Caki2 (cell line): ENCODE results near the gene MAP4K3. TPM values are rescaled to one million over a fixed set of nuclear protein-coding genes. Genes with fewer than 3 reads are reported as not detected.

Source experiments
- DNase-seq: peaks from one replicate; pipeline ENCODE4 v3.0.0-alpha.2; 2015; ENCODE audit warnings: low read depth
- in situ Hi-C: cut with HindIII; loops from 2 replicates; pipeline ENCODE4 v1.10.0; 2016; ENCODE audit warnings: low sequenced_read_pairs, low pct_unique_long_range_greater_than_20kb, mixed read lengths
- total RNA-seq: library from RNA; depleted of rRNA; stranded (reverse); fragments of >200 nt; shearing (Covaris generic); gene quantifications from 2 replicates; pipeline ENCODE4 v1.2.3, GENCODE V29; 2014; ENCODE audit warnings: low replicate concordance

MAP4K3 gene
- total RNA-seq, 1 experiment from 2014 or later, result 16.7 TPM

- in situ Hi-C loops, result no loop called here
Observed at GRCh38 chr2:39228413-39229209, 208.5 kb downstream of the MAP4K3 start.

GRCh38 chr2:39227628-39228412, 209.3 kb downstream of the MAP4K3 start:
- in situ Hi-C loops, result no loop called here
- DNase-seq, result peak; percentile 41

More at GRCh38 chr2:39228413-39229209, 208.5 kb downstream of the MAP4K3 start:
- DNase-seq, result no peak

DNA sequence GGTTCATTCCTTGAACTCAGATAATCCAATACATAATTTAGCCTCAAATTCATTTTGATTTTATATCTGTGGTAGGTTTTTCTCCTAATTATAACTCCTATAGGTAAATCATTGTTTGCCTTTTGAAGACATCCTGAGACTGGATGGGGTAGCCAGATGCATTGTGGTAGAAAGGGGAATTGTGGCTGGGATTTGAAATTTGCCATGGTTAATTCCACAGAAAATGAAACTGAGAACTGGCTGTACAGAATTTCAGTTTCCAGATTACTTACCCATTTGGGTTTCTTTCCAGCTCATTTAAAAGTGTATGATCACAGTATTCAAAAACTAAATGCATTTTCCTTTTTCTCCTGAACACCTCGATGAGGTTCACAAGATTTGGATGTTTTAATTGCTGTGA, 211.5 kb downstream of the MAP4K3 start:
- in situ Hi-C loops, result no loop called here
- no peak for DNase-seq

GRCh38 chr2:39223909-39224308, 213.2 kb downstream of the MAP4K3 start:
- no peak for DNase-seq
- in situ Hi-C loops, result loop anchor here (25.0 kb wide), 1 partner anchor 162 kb away; no protein-coding TSS in a partner anchor

DNA sequence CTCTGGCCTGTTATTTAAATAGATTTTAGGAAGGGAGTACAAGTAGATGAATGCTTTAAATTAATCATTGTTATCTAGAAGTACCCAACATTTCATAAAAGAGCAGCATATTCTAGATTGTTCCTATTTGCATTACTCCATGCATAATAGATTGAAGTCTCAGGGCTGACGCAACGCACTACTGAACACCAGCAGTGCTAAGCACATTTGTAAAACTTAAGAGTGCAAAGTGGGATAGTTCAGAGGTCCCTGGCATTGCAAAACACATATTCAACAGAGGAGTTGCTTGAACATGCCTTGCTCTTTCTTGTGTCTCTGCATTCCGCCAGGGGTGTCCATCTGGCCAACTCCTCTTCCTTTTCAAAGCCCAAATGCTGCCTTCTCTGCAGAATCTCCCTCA, 215.6 kb downstream of the MAP4K3 start:
- in situ Hi-C loops, result loop anchor here (25.0 kb wide), 1 partner anchor 159 kb away; no protein-coding TSS in a partner anchor
- no peak for DNase-seq

GRCh38 chr2:39220136-39220535, 216.9 kb downstream of the MAP4K3 start:
- DNase-seq, result no peak
- in situ Hi-C loops, result loop anchor here (25.0 kb wide), 1 partner anchor 158 kb away; no protein-coding TSS in a partner anchor

GRCh38 chr2:39218391-39218790, 218.7 kb downstream of the MAP4K3 start:
- DNase-seq, result no peak
- in situ Hi-C loops, result loop anchor here (25.0 kb wide), 1 partner anchor 156 kb away; no protein-coding TSS in a partner anchor

GRCh38 chr2:39217192-39217550, 219.9 kb downstream of the MAP4K3 start:
- in situ Hi-C loops, result loop anchor here (25.0 kb wide), 1 partner anchor 155 kb away; no protein-coding TSS in a partner anchor
- DNase-seq, result no peak

- in situ Hi-C loops, result loop anchor here (25.0 kb wide), 1 partner anchor 154 kb away; no protein-coding TSS in a partner anchor
- no peak for DNase-seq
Observed at GRCh38 chr2:39216346-39217191, 220.5 kb downstream of the MAP4K3 start.

GRCh38 chr2:39215545-39215944, 221.5 kb downstream of the MAP4K3 start:
- in situ Hi-C loops, result loop anchor here (25.0 kb wide), 1 partner anchor 153 kb away; no protein-coding TSS in a partner anchor
- no peak for DNase-seq

DNA sequence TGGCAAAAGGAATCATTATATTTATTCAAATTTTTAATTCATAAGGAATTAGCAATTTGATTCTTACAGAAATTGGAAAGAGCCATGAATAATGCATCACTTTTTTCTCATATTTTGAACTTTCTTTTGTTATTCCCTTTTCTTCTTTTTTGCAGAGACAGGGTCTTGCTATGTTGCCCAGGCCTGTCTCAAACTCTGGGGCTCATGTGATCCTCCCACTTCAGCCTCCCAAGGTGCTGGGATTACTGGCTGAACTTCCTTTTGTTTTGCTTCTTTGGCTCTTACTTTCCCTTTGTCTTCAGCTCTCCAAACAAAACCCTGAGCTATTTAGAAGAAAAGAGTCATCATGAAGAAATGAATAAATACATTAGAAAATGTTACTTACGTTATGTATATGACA, 224.1 kb downstream of the MAP4K3 start:
- no peak for DNase-seq
- in situ Hi-C loops, result loop anchor here (25.0 kb wide), 1 partner anchor 151 kb away; no protein-coding TSS in a partner anchor

DNA sequence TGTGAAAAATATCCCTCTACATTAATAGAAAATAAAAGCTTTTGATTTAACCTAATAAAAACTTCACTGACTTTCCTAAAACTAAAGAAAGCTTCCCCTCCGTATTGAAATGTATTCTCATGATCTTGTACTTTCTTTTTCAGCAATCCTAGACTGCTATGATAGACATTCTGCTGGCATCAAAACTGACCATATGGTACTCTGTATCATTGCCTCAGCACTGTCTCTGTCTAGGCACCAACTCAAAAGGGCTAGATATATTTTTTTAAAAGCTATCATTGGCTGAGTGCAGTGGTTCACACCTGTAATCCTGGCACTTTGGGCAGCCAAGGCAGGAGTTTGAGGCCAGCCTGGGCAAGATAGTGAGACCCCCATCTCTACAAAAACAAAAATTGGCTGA, 226.2 kb downstream of the MAP4K3 start:
- no peak for DNase-seq
- in situ Hi-C loops, result loop anchor here (25.0 kb wide), 1 partner anchor 149 kb away; no protein-coding TSS in a partner anchor

DNA sequence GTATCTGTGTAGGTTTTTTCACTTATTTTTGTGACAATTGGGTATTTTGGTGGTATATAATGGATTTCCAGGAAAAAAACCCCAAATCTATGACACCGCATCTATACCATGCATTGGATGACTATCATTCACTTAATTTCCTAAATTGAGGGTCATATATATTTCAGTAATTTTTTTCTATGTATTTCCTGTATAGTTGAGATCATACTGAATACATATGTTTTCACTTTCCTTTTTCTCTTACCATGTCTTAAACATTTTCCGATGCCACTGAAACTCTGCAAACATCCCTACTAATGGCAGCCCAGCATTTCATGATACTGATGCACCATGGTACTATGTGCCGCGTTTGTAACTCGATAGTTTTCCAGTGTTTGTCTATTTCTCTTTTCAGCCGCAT, 233.7 kb downstream of the MAP4K3 start:
- no peak for DNase-seq
- in situ Hi-C loops, result loop anchor here (25.0 kb wide), 1 partner anchor 141 kb away; no protein-coding TSS in a partner anchor

- in situ Hi-C loops, result loop anchor here (25.0 kb wide), 1 partner anchor 141 kb away; no protein-coding TSS in a partner anchor
- no peak for DNase-seq
Observed at GRCh38 chr2:39202639-39203369, 234.3 kb downstream of the MAP4K3 start.
